Spleen (tissue), 11 donors: ENCODE results near the gene CCDC110. TPM values are rescaled to one million over a fixed set of nuclear protein-coding genes. Genes with fewer than 3 reads are reported as not detected.

Experiments
- DNase-seq: peaks from one replicate; pipeline ENCODE4 v3.0.0-alpha.2; 2020
- H3K27ac ChIP-seq, 8 donors: fragments of 200-600 bp; sonication (generic) in 7 of 8; 1 replicate in 4 of 8; 2 replicates in 4 of 8; pipeline versions ENCODE4 v1.5.0 to v1.8.0; 2016 to 2021; ENCODE audit warnings: inconsistent platforms in 4 of 8, mild to moderate bottlenecking in 4 of 8, moderate library complexity in 1 of 8
- H3K27me3 ChIP-seq, 7 donors: fragments of 200-600 bp; sonication (generic) in 6 of 7; replicated peaks in 1 of 7; 1 replicate in 4 of 7; 2 replicates in 3 of 7; pipeline versions ENCODE4 v1.5.0 to v1.8.0; 2016 to 2021; ENCODE audit warnings: inconsistent platforms in 3 of 7, mild to moderate bottlenecking in 1 of 7
- H3K36me3 ChIP-seq, 6 donors: fragments of 200-600 bp; sonication (generic) in 5 of 6; 1 replicate in 4 of 6; 2 replicates in 2 of 6; pipeline versions ENCODE4 v1.5.0 to v1.8.0; 2016 to 2021; ENCODE audit warnings: inconsistent platforms in 2 of 6
- H3K4me1 ChIP-seq, 6 donors: fragments of 200-600 bp; sonication (generic) in 5 of 6; 1 replicate in 3 of 6; 2 replicates in 3 of 6; pipeline versions ENCODE4 v1.5.0 to v1.8.0; 2016 to 2021; ENCODE audit warnings: inconsistent platforms in 3 of 6
- H3K4me3 ChIP-seq, 8 donors: fragments of 200-600 bp; sonication (generic) in 7 of 8; 1 replicate in 4 of 8; 2 replicates in 4 of 8; pipeline versions ENCODE4 v1.5.0 to v1.8.0; 2016 to 2021; ENCODE audit warnings: inconsistent platforms in 4 of 8, mild to moderate bottlenecking in 4 of 8, moderate library complexity in 2 of 8
- H3K9me3 ChIP-seq, 8 donors: fragments of 200-600 bp; sonication (generic) in 7 of 8; 1 replicate in 4 of 8; 2 replicates in 4 of 8; pipeline versions ENCODE4 v1.5.0 to v1.8.0; 2016 to 2021; ENCODE audit warnings: inconsistent platforms in 4 of 8
- CTCF ChIP-seq, 11 experiments: fragments of 200-600 bp in 7 of 11; fragments of 450-650 bp in 4 of 11; sonication (generic) in 4 of 11; IDR thresholded peaks in 8 of 11; conservative IDR thresholded peaks in 3 of 11; 1 replicate in 7 of 11; 2 replicates in 4 of 11; pipeline versions ENCODE4 v1.4.0 to v1.8.0; 2016 to 2021; ENCODE audit warnings: antibody characterized with exemption in 11 of 11, inconsistent platforms in 4 of 11, mild to moderate bottlenecking in 1 of 11
- POLR2A ChIP-seq, 3 donors: fragments of 450-650 bp; IDR thresholded peaks; one replicate each; pipeline ENCODE4 v1.5.1; 2017; ENCODE audit warnings: antibody characterized with exemption in 3 of 3, mild to moderate bottlenecking in 1 of 3
- POLR2AphosphoS5 ChIP-seq, 3 donors: sonication (generic); formaldehyde crosslinking; IDR thresholded peaks; one replicate each; pipeline ENCODE4 v1.5.1; 2017; ENCODE audit warnings: antibody characterized with exemption in 3 of 3
- WGBS, 5 donors: extraction: QIAGEN DNeasy Blood & Tissue Kit in 3 of 5; methylation state at CpG; one replicate each; pipeline versions ENCODE4 v1.1.5 to v1.1.7; 2013 to 2018; 5-methylcytosine and 5-hydroxymethylcytosine counted together
- intact Hi-C: fragments of 100-400 bp; cut with DNase I; formaldehyde crosslinking; loops from one replicate; pipeline ENCODE4 v1.15.0; 2023; ENCODE audit warnings: low total_unique reads
- polyA plus RNA-seq, 3 donors: library from polyadenylated mRNA; stranded (reverse); fragments of 200-250 nt; gene quantifications; one replicate each; pipeline ENCODE4 v1.2.1, GENCODE V29; 2013
- total RNA-seq, 7 donors: library from RNA; depleted of rRNA in 3 of 7; stranded (reverse); fragments of >200 nt in 3 of 7; fragmentation: NEBNext Ultra II Directional in 4 of 7; extraction: Animal tissue kit (Norgen Biotek cat#: 25700) in 4 of 7; gene quantifications; one replicate each; pipeline versions ENCODE4 v1.1.0 to v1.2.1, GENCODE V29; 2016 to 2021
- donor health status: healthy with polysubstance abuse.
- donor health status: DM: no; HTN: no; CAD: no; lungs with moderate emphysema.
- donor health status: DM: no; HTN: no; CAD: no.
- donor health status: Bipolar disorder and iron deficiency.
- donor health status: healthy.
- donor health status: DM: no; HTN: no; CAD: no.
- donor health status: DM: yes; HTN: yes; CAD: no.

Gene CCDC110
- total and polyA plus RNA-seq, 10 donors, result 0.20 to 4.7 (median 0.70) TPM

DNA sequence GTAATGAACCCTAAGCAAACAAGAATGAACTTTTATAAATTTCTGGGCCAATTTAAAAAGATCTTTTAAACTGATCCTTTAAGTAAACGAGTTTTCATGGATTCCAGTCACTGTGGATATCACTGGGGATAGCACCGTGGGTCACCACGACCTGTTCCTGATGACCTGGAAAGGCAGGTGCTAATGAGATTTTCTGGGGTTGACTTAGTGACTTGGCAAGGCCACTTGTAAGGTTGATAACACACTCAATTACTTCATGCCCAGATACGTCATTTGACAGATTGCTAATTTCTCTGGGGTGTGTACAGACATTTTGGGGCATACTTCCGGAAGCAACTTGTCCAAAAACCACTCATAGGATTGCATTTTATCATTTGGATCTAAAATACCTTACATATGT, 39.3 kb upstream of the CCDC110 start:
- H3K9me3 ChIP-seq, result no peaks in the 10 kb centered on the region
- H3K27me3 ChIP-seq, result peaks cover 0 to 49% (median 0%) of the 10 kb centered on the region in 7 donors
- peaks cover 0 to 24% (median 19%) of the 10 kb centered on the region in 6 donors for H3K4me1 ChIP-seq
- WGBS, 5 donors, result 80 to 86% (median 84%) methylated on average over 5 of the region's 5 CpGs
- no peak overlapping the region for H3K27ac ChIP-seq
- H3K36me3 ChIP-seq, result no peaks in the 10 kb centered on the region
- no peak overlapping the region for H3K4me3 ChIP-seq
- no peak for DNase-seq
- intact Hi-C loops, result no loop called here
- TF ChIP-seq POLR2AphosphoS5 (IDR thresholded peaks at IDR 0.05), result no peak

DNA sequence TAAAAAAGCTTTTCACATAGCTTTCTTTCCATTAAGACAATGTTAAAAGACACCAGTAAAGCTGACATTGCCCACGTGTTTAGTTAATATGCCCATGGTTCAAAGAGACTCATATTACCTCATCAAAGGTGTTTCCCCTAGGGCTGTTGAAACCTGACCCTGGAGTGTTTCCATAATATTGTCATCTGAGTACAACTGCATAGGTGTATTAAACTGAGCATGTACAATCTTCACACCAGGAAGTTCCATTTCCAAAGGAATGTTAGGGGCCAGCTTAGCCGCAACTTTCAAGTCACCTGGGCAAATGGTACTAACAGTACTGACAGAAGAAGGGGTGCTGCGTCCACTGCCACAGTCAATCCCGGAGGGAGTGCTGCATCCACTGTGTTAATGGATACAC, 36.6 kb upstream of the CCDC110 start:
- 76 to 88% (median 79%) methylated on average over 4 of the region's 4 CpGs for WGBS, 5 donors
- DNase-seq, result no peak
- H3K36me3 ChIP-seq, result no peaks in the 10 kb centered on the region
- peaks cover 0 to 10% (median 6%) of the 10 kb centered on the region in 6 donors for H3K4me1 ChIP-seq
- peaks cover 0 to 30% (median 0%) of the 10 kb centered on the region in 7 donors for H3K27me3 ChIP-seq
- TF ChIP-seq CTCF (IDR thresholded peaks at IDR 0.05 in 8 of 11, conservative IDR thresholded peaks at IDR 0.05 in 3 of 11), result no peak
- no peak for TF ChIP-seq POLR2A (IDR thresholded peaks at IDR 0.05)
- TF ChIP-seq POLR2AphosphoS5 (IDR thresholded peaks at IDR 0.05), result no peak
- H3K27ac ChIP-seq, result no peak overlapping the region
- intact Hi-C loops, result no loop called here
- H3K4me3 ChIP-seq, result no peak overlapping the region
- H3K9me3 ChIP-seq, result no peaks in the 10 kb centered on the region

DNA sequence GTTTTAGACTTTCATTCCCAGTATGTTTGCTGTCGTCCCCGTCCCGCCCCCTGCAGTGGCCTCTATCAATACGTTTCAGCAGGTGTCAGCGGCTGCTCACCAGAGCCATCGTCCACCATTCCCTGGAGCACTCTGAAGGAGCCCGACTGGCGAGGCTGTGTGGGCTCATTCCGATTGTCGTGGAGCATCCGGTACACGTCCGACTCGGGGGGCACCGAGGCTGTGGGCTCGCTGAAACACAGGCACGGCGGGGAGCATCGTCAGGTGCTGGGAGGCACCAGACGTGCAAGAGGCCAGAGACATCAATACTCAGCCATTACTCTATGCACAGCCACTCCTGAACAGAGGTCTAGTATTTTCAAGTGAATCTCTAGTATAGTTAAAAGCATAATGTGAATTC, 34.9 kb upstream of the CCDC110 start:
- Histone ChIP-seq H3K4me3 (no peak overlapping the region), H3K36me3 (peaks cover 0 to 11% (median 2%) of the 10 kb centered on the region in 6 donors), H3K9me3 (peaks cover 0 to 8% (median 0%) of the 10 kb centered on the region in 8 donors), H3K27me3 (peaks cover 0 to 14% (median 0%) of the 10 kb centered on the region in 7 donors), H3K27ac (peak overlapping the region in 6 of 8 donors; percentile 5 to 74 (median 30)), H3K4me1 (peaks cover 0 to 3% (median 0%) of the 10 kb centered on the region in 6 donors)
- no peak for DNase-seq
- intact Hi-C loops, result no loop called here
- TF ChIP-seq CTCF (IDR thresholded peaks at IDR 0.05 in 8 of 11, conservative IDR thresholded peaks at IDR 0.05 in 3 of 11), result no peak
- TF ChIP-seq POLR2AphosphoS5 (IDR thresholded peaks at IDR 0.05), result no peak
- no peak for TF ChIP-seq POLR2A (IDR thresholded peaks at IDR 0.05)
- WGBS, 5 donors, result 82 to 95% (median 88%) methylated on average over 20 of the region's 20 CpGs

- peak overlapping the region in 7 of 8 donors; percentile 24 to 74 (median 52) for H3K27ac ChIP-seq
- DNase-seq, result no peak
- intact Hi-C loops, result no loop called here
- H3K4me3 ChIP-seq, result peak overlapping the region in 1 of 8 donors; percentile 6
- H3K36me3 ChIP-seq, result peaks cover 0 to 18% (median 2%) of the 10 kb centered on the region in 6 donors
- TF ChIP-seq POLR2AphosphoS5 (IDR thresholded peaks at IDR 0.05) (peak; percentile 16 to 88 (median 78)), POLR2A (IDR thresholded peaks at IDR 0.05) (no peak)
- peaks cover 0 to 3% (median 0%) of the 10 kb centered on the region in 6 donors for H3K4me1 ChIP-seq
- peaks cover 0 to 25% (median 0%) of the 10 kb centered on the region in 7 donors for H3K27me3 ChIP-seq
- WGBS, 5 donors, result 70 to 84% (median 78%) methylated on average over 21 of the region's 21 CpGs
- peaks cover 0 to 20% (median 7%) of the 10 kb centered on the region in 8 donors for H3K9me3 ChIP-seq
Measured at GRCh38 chr4:185504098-185505047, 32.8 kb upstream of the CCDC110 start.

- peaks cover 0 to 20% (median 7%) of the 10 kb centered on the region in 8 donors for H3K9me3 ChIP-seq
- intact Hi-C loops, result no loop called here
- peaks cover 0 to 25% (median 0%) of the 10 kb centered on the region in 7 donors for H3K27me3 ChIP-seq
- H3K27ac ChIP-seq, result no peak overlapping the region
- no peak for TF ChIP-seq POLR2A (IDR thresholded peaks at IDR 0.05)
- TF ChIP-seq CTCF (IDR thresholded peaks at IDR 0.05 in 8 of 11, conservative IDR thresholded peaks at IDR 0.05 in 3 of 11), result no peak
- TF ChIP-seq POLR2AphosphoS5 (IDR thresholded peaks at IDR 0.05), result no peak
- peaks cover 0 to 18% (median 2%) of the 10 kb centered on the region in 6 donors for H3K36me3 ChIP-seq
- no peak overlapping the region for H3K4me3 ChIP-seq
- H3K4me1 ChIP-seq, result peaks cover 0 to 3% (median 0%) of the 10 kb centered on the region in 6 donors
- 80 to 90% (median 84%) methylated on average over 11 of the region's 11 CpGs for WGBS, 5 donors
- DNase-seq, result no peak
Measured at GRCh38 chr4:185502386-185502785, 30.9 kb upstream of the CCDC110 start.
